ENCODE results near the gene KRT3.

The KRT3 gene

DNA sequence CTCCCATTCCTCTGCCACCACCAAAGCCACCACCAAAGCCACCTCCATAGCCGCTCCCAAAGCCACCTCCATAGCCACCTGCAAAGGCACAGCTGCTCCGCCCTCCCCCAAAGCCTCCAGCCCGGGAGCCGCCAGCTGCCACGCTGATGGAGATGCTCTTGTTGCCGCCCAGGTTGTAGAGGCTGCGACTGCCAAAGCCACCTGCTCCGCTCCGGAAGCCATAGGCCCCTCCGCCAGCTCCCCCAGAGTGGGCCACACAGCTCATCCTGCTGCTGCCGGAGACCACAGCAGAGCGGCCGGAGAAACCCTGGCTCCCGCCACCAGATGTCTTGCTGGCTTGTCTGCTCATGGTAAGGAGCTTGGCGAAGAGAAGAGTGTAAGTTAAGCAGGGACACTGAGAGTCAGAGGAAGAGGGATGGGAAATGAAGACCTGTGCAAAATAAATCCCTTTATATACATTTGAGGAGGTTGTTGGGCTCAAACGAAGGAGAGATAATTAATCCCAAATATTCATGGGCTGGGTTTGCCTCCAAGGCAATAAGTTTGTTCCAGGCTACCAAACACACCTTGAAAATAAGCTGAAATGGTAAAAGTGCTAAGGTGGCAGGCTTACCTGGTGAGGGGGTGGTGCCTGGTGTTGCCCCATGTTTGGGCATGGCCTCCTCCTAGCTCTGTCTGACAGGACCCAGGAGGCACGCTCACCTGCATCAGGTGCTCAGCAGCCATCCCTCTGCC, at the start of gene KRT3:
TSS of gene KRT3 (minus strand) at position 424 of the 735 bp plus-strand sequence. CDS start at position 349, 75 bp downstream.
- no peak for DNase-seq (ENCODE audit: low read depth)

- DNase-seq (ENCODE audit: low read depth), result no peak
Measured at GRCh38 chr12:52844386-52844785, 48.5 kb upstream of the KRT3 start.

DNA sequence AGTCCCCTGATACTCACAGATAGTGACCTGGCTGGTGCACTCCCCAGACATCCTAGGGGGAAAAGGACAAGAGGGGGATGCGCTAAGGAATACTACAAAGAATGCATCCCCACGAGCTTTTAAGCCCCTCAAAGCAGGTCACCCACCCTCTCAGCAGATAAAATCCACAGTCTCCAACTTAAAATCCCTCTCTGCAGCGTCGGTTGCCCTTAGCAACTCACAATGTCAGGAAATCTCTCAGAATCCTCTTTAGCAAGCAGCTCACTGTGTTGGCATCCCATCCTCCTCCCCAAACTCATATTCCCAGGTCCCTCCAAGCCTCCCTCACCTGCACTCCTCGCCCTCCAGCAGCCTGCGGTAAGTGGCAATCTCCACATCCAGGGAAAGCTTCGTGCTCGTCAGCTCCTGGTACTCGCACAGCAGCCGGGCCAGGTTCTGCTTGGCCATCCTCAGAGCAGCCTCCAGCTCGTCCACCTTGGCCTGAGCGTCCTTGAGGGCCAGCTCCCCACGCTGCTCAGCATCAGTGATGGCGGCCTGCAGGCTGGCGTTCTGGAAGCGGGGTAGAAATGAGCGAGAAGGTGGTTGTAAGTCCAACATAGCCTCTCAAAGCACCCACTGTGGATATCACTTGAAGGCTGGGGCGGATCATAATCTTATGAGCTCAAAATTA, 43.7 kb upstream of the KRT3 start:
- no peak for DNase-seq (ENCODE audit: low read depth)

DNA sequence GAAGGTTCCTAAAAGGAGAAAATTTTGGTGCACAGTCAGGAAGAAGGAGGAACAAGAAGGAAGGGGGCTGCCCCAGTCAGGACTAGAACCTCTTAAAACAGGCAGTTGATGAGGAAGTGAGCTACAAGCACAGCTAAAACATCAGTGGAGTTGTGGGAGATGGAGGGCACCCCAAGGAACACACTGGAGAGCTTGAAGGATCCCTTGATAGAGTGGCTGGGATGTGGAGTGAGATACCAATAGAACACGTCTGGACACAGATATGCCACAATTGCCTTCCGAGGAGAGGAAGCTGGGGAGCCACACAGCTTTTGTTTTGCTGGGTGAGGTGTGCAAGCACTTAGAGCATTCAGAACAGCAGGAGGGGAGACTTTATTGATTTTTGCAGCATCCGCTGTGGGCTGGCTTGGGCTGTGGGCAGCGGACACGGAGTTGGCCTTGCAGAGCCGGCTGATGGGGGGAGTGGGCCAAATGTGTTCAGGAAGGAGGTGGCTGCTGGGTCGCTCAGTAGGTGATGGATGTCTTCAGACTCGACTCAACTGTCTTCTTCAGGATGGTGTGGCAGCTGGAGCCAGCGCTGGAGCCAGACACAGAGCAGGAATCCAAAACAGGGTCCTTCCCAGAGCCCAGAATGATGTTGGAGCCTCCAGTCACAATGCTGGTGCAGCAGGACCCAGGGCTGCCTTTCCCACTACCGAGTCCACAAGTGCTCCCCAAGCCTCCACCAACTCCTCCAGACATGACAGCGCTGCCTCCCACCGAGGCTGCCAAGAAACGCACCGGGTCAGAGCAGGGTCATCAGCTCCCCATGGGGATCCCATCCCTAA, 42.9 kb upstream of the KRT3 start:
- DNase-seq (ENCODE audit: low read depth), result no peak

DNA sequence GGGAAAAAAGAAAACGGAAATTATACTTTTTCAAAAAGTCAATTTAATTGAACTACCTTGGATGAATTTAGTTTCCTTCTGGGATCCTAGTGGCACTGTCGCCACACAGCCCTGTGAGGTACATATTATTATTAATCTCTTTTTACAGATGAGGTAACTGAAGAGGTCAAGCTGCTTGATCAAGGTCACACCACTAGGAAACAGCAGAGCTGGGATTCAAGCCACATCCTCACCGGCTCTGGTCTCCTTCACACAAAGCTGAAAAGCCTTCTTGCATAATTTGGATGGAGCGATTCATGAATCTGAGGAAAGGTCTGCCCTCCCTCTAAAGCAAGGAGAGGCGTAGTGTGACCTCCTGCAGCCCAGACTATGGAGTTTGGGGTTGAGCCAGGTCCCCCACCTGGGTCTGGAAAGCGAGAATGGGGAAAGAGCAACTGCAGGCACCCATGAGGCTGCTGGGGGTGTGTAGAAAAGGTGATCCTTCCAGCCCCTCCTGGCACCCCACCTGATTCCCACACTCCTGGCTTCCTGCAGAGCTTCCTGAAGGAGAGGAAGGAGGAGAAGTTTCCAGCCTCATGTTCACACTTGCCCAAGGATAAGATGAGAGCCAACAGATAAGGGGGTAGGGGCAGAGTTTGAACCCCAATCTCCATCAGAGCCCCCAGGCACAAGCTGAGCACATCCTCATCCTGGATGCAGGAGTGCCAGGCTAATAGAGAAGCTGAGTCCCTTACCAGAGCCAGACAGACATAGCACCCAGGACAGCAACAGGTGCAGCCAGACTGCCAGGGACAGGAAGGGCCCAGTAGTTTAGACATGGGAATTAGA, 42.1 kb upstream of the KRT3 start:
- no peak for DNase-seq (ENCODE audit: low read depth)

GRCh38 chr12:52837413-52837741, 41.5 kb upstream of the KRT3 start:
- no peak for DNase-seq (ENCODE audit: low read depth)

DNA sequence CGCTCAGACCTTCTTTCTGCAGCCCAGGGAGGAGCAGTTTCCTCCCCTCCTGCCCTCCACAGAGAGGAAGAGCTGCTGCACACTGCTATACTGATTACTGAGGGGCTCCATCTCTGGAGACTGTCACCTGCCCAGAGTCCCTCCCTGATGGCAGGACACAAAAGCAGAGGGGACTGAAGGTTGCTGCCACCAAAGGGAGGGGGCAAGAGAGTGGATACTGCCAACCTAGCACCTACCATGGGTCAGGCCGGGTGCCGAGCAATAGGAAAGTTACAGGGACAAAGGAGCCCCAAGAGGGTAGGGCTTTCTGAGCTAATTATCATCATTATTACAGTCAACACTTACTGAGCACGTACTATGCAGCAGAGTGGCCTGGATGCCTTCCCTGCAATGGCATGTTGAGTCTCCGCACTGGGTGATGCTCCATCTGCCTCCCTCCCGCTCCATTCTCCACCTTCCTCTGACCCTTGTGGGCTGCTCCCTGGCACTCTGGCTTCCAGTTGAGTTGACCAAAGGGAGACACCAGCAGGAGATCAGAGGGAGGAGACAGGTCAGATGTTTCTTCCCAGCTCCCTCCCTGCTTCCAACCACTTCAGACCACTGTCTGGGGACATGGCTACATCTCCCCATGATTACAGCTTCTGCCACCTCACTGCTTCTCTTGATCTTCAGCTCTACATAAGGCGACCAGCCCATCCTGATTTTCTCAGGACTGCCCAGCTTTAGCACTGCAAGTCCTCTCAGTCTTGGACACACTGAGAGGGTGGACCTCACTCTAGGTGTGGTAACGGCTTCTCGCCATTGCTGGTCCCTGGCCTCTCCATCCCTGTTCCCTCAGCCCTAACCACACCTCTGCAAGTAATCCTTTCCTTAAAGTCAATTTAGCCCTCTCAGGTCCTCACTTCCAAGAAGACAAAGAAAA, 40.8 kb upstream of the KRT3 start:
- DNase-seq (ENCODE audit: low read depth), result no peak

DNA sequence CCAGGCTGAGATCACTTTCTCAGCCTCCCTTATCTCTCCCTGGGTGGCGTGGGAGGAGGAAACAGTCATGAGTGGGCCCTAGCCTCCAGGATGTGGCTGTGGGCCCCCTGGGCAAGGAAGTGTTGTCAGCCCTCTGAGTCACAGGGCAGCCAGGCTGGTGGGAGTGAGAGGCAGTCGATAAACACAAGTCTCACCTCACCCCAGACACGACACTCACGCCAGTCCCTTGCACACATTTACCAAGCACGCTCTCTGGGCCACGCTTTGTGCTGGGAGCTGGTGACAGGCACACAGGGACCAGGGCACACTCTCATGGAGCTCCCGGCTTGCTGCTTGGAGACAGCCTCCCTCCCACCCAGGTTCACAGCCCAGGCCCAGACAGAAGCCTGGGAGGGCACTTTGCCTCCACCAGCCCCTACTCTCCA, 40.1 kb upstream of the KRT3 start:
- DNase-seq (ENCODE audit: low read depth), result no peak

DNA sequence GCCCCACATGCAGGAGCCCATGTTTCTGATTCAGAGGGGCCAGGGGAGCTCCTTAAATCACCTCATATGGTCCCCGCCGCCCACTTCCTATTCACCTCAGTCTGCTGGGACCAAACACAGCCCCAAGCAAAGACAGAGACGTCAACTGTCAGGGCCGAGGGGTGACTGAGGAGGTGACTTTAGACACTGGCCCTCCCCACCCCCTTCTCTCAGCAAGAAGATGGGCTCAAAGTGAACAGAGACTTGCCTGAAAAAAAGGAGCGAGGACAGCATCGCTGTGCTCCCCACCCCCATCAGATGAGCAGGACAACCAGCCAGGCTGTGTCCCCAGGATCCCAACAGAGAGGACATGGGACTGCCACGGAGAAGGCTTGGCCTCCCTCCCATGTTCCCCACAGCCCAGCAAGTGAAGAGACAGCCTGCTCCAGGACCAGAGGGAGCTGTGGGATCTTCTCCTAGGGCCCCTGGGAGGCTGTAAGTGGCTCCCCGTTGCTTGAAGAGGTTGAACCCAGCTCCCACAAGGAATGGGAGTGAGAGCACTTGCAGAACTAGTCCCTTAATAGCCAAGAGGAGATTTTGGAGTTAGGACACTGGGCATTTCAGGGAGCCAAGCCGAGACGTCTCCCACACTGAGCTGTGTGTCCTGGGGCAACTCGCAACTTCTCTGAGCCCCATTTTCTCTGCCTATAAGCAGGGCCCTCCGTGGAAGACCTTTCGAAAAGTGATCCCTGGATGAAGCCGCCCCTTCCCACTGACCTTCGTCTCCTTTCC, 39.5 kb upstream of the KRT3 start:
- no peak for DNase-seq (ENCODE audit: low read depth)

DNA sequence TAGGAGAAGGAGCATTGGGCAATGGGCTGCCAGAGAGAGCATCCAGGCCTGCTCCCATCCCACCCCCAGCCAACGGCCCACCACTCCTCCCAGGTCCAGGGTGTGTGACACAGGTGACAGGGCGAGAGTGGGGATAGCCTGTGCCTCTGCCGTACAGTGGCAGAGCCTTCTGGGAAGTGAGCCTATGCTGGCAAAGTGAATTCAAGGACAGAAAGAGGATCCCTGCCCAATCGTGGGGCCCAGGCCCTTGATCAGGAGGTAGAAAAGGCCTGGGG, 38.7 kb upstream of the KRT3 start:
- no peak for DNase-seq (ENCODE audit: low read depth)

DNA sequence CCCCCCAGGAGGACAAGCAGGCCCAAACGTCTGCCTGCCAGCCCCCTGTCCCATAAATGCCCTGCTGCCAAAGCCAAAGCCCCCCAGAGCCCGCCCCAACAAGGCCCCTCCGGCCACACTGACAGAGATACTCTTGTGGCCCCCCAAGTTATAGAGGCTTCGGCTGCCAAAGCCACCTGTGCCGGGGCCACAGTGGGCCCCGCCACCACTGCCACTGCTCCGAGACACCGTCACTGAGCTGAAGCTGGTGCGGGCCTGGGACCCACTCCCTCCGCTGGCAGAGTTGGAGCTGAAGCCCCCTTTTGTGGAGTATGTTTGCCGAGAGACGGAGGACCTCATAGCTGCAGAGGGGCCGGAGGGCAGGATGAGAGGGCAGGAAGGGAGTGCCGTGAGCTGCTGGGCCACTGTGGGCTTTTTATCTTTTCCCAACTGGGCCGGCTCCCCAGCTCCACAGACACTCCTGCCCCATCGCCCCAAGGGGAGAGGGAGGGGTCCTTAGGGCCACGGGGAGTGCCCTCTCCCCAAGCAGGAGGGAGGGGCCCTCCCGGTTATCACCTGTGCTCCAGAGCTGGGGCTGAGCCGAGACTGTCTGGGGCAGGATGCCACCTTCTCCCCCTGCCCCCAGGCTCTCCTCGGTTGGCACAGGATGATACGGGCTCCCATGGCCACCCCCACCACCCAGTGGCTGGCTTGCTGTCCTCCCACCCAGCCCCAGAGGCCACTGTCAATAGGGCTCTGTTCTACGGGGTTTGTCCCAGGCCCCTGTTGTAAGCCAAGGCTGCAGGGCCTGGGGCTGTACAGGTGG, 38.2 kb upstream of the KRT3 start, which contains the start of gene KRT79:
TSS of gene KRT79 (minus strand) at position 390 of the 805 bp plus-strand sequence. CDS start at position 339, 51 bp downstream.
- DNase-seq (ENCODE audit: low read depth), result no peak

DNA sequence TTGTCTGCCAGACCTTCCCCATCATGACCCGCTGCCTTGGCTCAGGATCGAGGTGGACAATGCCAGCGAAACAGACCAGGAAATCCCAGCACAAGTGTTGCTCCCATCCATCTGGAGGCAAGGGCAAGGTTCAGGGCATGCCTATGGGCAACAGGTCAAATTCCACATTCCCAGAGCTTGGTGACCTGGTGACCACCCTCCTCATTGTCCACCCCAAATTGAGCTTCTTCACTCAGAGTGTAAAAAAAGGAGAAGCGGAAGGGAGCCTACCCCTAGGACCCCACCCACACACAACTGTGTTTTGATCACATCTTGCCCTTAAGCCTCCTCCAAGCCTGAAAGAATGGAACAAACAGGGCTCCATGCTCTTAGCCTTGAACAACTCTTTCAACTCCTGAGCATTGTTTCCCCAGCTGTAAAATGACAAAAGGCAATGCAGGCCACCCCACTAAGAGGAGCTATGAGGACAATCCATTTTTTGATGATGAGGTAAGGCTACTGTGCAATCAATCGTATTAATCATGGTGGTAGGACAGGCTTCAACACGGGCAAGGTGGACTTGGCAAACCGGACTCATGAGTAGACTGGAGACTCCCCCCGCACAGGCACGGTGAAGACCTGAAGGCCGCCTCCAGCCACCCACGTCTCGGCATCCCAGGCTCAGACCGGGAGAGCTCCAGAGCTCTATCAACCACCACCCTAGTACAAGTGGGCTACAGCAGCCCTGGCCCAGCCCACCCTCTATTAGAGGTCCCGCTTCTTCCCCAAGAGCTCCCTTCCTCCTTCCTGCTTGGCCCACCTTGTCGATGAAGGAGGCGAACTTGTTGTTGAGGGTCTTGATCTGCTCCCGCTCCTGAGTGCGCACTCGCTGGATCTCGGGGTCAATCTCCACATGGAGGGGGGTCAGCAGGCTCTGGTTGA, 37.3 kb upstream of the KRT3 start:
- DNase-seq (ENCODE audit: low read depth), result no peak

GRCh38 chr12:52832451-52832850, 36.5 kb upstream of the KRT3 start:
- no peak for DNase-seq (ENCODE audit: low read depth)

DNA sequence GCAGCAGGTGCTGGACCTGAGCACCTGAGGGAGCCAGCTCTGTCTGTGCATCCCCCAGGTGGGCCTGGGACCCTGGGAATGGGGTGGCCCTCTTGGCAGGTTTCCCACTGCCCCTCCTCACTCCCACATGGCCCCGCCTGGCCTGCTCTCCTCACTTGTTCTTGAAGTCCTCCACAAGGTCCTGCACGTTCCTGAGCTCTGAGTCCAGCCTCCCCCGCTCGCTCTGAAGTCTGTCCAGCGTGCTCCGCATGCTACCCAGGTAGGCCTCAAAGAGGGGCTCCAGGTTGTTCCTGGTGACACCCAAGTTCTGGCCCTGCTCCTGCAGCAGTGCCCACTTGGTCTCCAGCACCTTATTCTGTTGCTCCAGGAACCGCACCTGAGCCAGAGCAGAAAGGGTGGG, 35.3 kb upstream of the KRT3 start:
- DNase-seq (ENCODE audit: low read depth), result no peak

- DNase-seq (ENCODE audit: low read depth), result no peak
Measured at GRCh38 chr12:52829986-52830770, 34.3 kb upstream of the KRT3 start.

DNA sequence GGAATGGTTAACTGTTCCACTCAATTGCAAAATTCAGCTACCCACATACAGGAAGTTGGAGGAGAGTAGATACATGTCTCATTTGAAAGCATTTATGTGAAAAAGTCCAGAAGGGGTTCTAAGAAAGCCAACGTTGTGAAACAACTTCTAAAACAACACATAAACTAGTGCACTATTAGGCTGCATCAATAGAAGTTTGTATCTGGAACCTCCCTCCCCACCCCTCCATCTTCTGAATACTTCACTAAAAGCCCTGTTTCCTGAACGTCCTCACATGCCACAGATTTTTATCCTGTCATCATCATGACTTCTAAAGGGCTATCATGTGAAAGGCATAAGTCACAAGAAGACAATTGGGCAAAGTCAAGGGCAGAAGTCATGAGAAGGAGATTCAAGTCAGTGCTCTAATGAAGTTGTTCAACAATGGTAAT, 32.7 kb upstream of the KRT3 start:
- DNase-seq (ENCODE audit: low read depth), result no peak

- no peak for DNase-seq (ENCODE audit: low read depth)
Measured at GRCh38 chr12:52828156-52828555, 32.2 kb upstream of the KRT3 start.

Measured in T-helper 22 cell (primary cell).